COR-L47 (cell line): Measurements from ENCODE around the gene ALKBH4.
"Not testable (repeated sequence)": the region's sequence is repeated elsewhere in the genome, so short reads cannot be mapped to it uniquely, and the experiment has no call there.

Experiments
- DNase-seq: peaks from one replicate; lab custom pipeline; 2025; lab: John Stamatoyannopoulos, UW

ALKBH4 gene

DNA sequence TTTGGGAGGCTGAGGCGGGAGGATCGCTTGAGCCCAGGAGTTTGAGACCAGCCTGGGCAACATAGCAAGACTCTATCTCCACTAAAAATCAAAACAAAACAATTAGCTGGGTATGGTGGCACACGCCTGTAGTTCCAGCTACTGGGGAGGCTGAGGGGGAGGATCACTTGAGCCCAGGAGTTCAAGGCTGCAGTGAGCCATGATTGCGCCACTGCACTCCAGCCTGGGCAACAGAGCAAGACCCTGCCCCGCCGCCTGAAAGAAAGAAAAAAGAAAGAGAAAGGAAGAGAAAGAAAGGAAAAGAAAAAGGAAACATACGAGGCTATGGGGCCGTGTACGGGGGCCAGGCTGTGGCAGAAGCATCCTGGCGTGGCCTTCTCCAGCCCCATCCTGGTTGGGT, 9.7 kb downstream of the ALKBH4 start:
- not testable (repeated sequence) for DNase-seq

DNA sequence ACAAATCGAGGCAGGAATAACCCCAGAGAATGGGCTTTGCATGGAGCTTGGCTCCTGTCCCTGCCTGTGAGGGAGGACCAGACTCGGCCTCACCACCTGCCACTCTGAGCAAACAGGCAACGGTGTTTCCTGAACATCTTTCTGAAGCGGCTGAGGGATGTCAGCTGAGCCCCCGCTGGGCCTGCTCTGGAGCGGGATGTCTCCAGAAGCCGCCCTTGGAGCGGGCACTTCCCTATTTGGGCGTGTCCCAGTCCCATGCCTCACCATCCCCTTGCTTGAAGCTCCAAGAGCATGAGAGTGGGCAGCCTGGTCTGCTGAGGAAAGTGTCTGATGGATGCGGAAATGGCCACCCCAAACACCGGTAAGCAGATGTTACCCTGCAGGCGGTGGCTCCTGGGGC, 10.2 kb downstream of the ALKBH4 start:
- no peak for DNase-seq

DNA sequence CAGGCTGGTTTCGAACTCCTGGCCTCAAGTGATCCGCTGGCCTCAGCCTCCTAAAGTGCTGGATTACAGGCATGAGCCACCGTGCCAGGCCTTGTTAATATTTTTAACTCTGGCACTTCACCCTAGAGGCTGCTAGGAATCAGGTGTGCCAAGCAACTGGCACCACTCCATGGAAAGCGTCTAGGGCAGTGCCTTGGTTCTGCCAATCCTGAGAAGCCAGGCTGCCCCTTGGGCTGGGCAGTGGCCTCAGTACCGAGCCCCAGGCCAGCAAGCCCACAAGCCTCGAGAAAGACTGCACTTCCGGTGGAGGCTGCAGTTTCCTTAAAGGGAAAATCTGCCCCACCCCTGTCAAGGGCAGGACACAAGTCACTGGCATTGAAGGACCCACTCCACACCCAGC, 11.3 kb downstream of the ALKBH4 start:
- no peak for DNase-seq

GRCh38 chr7:102452451-102452850, 12.2 kb downstream of the ALKBH4 start:
- no peak for DNase-seq

DNA sequence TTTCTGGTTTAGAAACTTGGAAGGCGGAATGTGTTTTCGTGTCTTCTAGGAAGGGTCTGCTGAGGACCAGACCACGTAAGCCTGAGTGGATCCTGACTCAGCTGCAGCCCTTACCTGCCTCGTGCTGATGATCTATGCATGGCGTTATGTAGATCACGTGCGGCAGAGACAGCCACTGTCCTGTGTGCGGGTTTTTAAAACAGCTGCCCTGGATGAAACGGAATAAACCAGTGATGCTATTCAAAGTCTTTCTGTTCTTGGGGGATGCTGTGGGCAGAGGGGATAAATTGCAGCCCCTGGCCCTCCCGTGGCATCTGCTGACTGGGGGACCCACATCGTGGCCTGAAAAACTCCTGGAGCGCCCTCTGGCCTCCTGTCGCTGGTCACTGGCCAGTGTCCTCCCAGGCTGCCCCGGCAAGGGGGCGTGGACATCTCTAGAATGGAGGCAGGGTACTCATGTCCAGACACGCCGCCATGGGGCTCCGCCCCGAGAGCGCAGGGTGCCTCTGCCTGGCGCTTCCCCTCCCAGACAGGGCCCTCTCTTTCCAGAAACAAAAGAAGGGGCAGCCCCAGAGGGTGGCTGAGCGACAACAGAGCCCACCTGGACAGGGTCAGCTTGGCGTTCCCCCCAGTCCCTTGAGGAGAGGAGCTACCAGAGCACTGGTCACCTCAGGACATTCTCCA, 13.2 kb downstream of the ALKBH4 start:
- DNase-seq = peak; percentile 63

- peak; percentile 14 for DNase-seq
Observed at GRCh38 chr7:102450242-102450641, 14.4 kb downstream of the ALKBH4 start.

GRCh38 chr7:102449136-102449535, 15.5 kb downstream of the ALKBH4 start:
- DNase-seq = no peak

DNA sequence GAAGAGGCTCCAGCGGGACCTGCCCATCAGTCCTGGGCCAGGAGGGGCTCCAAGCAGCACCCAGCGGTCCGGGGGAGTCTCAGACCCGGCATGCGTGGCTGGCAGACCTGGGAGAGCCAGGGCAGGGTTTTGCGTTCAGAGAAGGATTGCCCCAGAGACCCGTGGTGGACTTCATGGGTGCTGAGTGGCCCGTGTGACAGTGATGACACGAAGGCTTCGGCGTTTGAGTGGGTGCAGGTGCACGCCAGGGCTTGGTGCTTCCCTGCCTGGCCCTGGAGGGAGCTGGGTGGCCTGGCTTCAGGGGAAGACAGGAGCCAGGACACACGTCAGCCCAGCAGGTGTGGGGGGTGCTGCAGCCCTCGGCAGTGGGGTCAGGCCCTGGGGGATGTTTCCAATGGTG, 17.4 kb downstream of the ALKBH4 start:
- no peak for DNase-seq

DNA sequence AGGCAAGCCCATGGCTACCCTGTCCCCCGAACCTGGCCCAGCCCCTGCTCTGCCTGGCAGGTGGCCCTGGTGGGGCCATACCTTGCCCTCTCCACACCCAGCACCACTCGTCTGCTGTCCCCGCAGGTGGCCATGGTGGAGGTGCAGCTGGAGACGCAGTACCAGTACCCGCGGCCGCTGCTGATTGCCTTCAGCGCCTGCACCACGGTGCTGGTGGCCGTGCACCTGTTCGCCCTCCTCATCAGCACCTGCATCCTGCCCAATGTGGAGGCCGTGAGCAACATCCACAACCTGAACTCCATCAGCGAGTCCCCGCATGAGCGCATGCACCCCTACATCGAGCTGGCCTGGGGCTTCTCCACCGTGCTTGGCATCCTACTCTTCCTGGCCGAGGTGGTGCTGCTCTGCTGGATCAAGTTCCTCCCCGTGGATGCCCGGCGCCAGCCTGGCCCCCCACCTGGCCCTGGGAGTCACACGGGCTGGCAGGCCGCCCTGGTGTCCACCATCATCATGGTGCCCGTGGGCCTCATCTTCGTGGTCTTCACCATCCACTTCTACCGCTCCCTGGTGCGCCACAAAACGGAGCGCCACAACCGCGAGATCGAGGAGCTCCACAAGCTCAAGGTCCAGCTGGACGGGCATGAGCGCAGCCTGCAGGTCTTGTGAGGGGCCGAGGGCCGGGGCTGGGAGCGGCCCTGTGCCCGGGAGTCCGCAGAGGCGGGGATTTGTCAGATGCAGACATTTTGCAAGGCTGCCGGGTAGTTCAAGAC, 18.1 kb downstream of the ALKBH4 start:
- DNase-seq = no peak

- no peak for DNase-seq
Observed at GRCh38 chr7:102445674-102446071, 19.0 kb downstream of the ALKBH4 start.

GRCh38 chr7:102444961-102445673, 19.5 kb downstream of the ALKBH4 start:
- DNase-seq = no peak

- DNase-seq = no peak
Observed at GRCh38 chr7:102439963-102440795, 24.5 kb downstream of the ALKBH4 start.

DNA sequence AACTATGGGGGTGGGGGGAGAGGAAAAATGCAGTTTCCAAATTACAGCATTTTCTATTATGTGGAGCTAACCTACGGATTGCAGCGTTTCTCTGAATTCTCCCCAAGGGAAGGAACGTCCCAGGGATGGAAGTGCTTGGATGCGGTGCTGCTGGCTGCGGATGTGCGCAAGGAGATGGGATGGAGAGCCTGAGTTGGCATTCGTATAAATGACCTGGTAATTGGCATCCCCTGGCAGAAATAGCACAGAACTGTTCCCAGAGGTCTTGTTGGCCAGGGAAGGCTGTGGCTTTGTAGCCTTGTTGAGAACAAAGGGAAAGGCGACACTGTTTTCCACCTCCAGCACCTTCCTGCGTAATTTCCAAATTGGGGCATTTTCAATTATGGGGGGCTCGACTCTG, 28.5 kb downstream of the ALKBH4 start:
- DNase-seq = no peak

GRCh38 chr7:102434039-102434486, 30.6 kb downstream of the ALKBH4 start:
- DNase-seq = peak; percentile 12

- peak; percentile 62 for DNase-seq
Observed at GRCh38 chr7:102433219-102434038, 31.2 kb downstream of the ALKBH4 start, which contains the start of gene ORAI2. TSS of gene ORAI2 (plus strand) at chr7:102433575. CDS start at chr7:102438957, 5,382 bp downstream.

DNA sequence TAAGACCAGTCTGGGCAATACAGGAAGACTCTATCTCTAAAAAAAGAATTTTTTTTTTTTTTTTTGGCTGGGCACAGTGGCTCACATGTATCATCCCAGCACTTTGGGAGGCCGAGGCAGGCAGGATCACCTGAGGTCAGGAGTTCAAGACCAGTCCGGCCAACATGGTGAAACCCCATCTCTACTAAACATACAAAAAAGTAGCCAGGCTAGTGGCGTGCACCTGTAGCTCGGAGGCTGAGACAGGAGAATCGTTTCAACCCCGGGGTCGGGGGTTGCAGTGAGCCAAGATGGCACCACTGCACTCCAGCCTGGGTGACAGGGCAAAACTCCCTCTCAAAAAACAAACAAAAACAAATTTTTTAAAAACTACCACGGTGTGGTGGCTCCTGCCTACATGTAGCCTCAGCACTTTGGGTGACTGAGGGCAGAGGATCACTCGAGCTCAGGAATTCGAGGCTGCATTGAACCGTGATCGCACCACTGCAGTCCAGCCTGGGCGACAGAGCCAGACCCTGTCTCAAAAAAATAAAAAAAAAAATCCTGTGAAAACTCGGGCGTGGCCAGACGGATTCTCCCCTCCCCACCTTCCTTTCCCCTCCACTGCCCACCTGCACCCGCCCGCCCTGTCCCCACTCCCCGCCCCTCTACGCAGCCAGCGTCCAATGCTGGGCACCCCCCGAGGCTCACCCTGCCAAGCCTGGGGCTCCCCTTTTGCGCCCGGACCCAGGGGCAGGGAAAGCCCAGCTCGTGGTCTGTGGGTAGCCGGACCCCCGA, 32.0 kb downstream of the ALKBH4 start:
- DNase-seq = no peak

- DNase-seq = no peak
Observed at GRCh38 chr7:102431617-102432298, 32.9 kb downstream of the ALKBH4 start.

DNA sequence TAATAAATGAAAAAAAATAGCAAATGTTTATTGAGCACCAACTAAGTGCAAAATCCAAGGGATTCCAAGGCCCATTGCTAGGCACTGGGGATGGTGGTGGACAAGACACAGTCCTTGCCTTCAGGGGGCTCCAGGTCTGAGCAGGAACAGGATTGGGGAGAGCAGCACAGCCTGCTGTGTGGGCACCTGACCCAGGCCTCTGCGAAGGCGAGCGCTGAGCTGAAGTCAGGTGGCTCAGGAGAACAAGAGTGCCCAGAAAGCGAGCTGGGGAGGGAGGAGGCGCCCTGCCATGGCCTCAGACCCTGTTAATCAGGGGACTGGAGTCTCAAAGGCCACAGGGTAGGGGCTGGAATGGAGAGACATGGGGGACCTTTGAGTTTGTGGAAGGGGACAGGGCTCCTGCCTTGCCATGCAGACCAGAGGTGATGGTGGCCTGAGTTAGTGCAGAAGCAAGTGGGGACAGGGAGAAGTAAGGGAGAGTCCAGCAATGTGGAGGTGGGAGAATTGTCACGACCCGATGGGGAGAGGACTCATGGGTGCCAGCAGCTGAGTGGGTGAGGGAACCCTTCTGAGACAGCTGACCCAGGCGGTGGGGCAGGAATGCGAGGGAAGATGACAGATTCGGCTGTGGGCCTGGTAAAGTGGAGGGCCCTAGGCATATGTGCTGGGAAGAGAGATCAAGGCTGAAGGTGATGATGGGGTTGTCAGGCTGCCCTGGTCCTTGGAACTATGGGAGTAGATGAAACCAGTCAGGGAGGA, 35.3 kb downstream of the ALKBH4 start:
- no peak for DNase-seq

DNA sequence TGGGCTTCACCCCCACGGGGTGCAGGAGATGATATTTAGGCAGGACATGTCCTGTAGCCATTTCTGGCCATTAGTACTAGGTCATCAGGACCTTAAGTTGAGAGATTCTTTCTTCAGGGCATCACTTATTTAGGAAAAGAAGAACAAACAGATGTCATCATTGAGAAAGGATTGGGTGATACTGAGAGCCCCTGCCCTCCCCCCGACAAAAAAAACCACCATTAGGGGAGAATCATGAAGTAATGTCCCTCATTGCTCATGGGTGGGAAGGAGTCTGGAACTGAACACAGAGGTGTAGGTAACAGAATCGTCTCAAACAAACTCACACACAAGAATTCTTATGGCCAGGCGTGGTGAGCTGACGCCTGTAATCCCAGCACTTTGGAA, 37.7 kb downstream of the ALKBH4 start:
- DNase-seq = no peak
